HG03442 (cell line): ENCODE data around the gene NAALADL2.
A peak's percentile ranks its signal among the peaks of the same experiment; 100 is the strongest.
"Not testable (repeated sequence)": the region's sequence is repeated elsewhere in the genome, so short reads cannot be mapped to it uniquely, and the experiment has no call there.

Experiments used
- ATAC-seq: cut with Tn5 transposase; IDR thresholded peaks from one replicate; pipeline ENCODE4 v1.9.1; 2021; ENCODE audit warnings: mild to moderate bottlenecking, moderate library complexity; ENCODE audit not compliant: unreplicated experiment

NAALADL2 gene

GRCh38 chr3:175346573-175347356 lies 487.6 kb downstream of the NAALADL2 start:
- peak; percentile 50 for ATAC-seq

- peak; percentile 53 for ATAC-seq
Measured at GRCh38 chr3:175349168-175349567, 490.0 kb downstream of the NAALADL2 start.

- ATAC-seq, result no peak
Measured at GRCh38 chr3:175355801-175356335, 496.7 kb downstream of the NAALADL2 start.

GRCh38 chr3:175356899-175357324 lies 497.8 kb downstream of the NAALADL2 start:
- no peak for ATAC-seq

GRCh38 chr3:175357758-175358157 lies 498.6 kb downstream of the NAALADL2 start:
- ATAC-seq, result no peak

- ATAC-seq, result no peak
Measured at GRCh38 chr3:175358935-175359334, 499.8 kb downstream of the NAALADL2 start.

GRCh38 chr3:175370426-175370825 lies 511.3 kb downstream of the NAALADL2 start:
- not testable (repeated sequence) for ATAC-seq

- not testable (repeated sequence) for ATAC-seq
Measured at GRCh38 chr3:175371187-175371586, 512.1 kb downstream of the NAALADL2 start.

GRCh38 chr3:175374705-175375104 lies 515.6 kb downstream of the NAALADL2 start:
- ATAC-seq, result no peak

- ATAC-seq, result peak; percentile 87
Measured at GRCh38 chr3:175378348-175378747, 519.2 kb downstream of the NAALADL2 start.

- no peak for ATAC-seq
Measured at GRCh38 chr3:175381685-175382084, 522.6 kb downstream of the NAALADL2 start.

GRCh38 chr3:175383371-175383770 lies 524.2 kb downstream of the NAALADL2 start:
- no peak for ATAC-seq

- no peak for ATAC-seq
Measured at GRCh38 chr3:175383813-175384212, 524.7 kb downstream of the NAALADL2 start.

- no peak for ATAC-seq
Measured at GRCh38 chr3:175384569-175384968, 525.4 kb downstream of the NAALADL2 start.

- ATAC-seq, result no peak
Measured at GRCh38 chr3:175386630-175387029, 527.5 kb downstream of the NAALADL2 start.

- no peak for ATAC-seq
Measured at GRCh38 chr3:175389560-175389959, 530.4 kb downstream of the NAALADL2 start.

- ATAC-seq, result no peak
Measured at GRCh38 chr3:175391601-175392000, 532.5 kb downstream of the NAALADL2 start.

- ATAC-seq, result no peak
Measured at GRCh38 chr3:175392653-175393052, 533.5 kb downstream of the NAALADL2 start.

- ATAC-seq, result no peak
Measured at GRCh38 chr3:175397372-175397771, 538.2 kb downstream of the NAALADL2 start.

GRCh38 chr3:175398676-175399075 lies 539.5 kb downstream of the NAALADL2 start:
- no peak for ATAC-seq

- no peak for ATAC-seq
Measured at GRCh38 chr3:175399156-175399840, 540.2 kb downstream of the NAALADL2 start.

- no peak for ATAC-seq
Measured at GRCh38 chr3:175404027-175404426, 544.9 kb downstream of the NAALADL2 start.
